Nephron progenitor cell (in vitro differentiated cells): ENCODE measurements around the gene ABCC4.
A peak's percentile ranks its signal among the peaks of the same experiment; 100 is the strongest.

Source experiments
- DNase-seq: peaks from one replicate; pipeline ENCODE4 v3.0.0; 2021
- H3K27ac Mint-ChIP-seq: 2 replicates; pipeline ENCODE4 v1.8.0; 2021; ENCODE audit warnings: mild to moderate bottlenecking, moderate library complexity, mixed read lengths
- H3K27me3 Mint-ChIP-seq: 2 replicates; pipeline ENCODE4 v1.8.0; 2021; ENCODE audit warnings: mild to moderate bottlenecking, low read depth, mixed read lengths; ENCODE audit not compliant: poor library complexity
- H3K36me3 Mint-ChIP-seq: 2 replicates; pipeline ENCODE4 v1.8.0; 2021; ENCODE audit warnings: low read depth, mixed read lengths
- H3K4me1 Mint-ChIP-seq: 2 replicates; pipeline ENCODE4 v1.8.0; 2021; ENCODE audit warnings: mixed read lengths
- H3K4me3 Mint-ChIP-seq: 2 replicates; pipeline ENCODE4 v1.8.0; 2021; ENCODE audit warnings: mild to moderate bottlenecking, moderate library complexity, mixed read lengths
- H3K9me3 Mint-ChIP-seq: 2 replicates; pipeline ENCODE4 v1.8.0; 2021; ENCODE audit warnings: mild to moderate bottlenecking, moderate library complexity, mixed read lengths
- TF ChIP-seq, protein P1 (sequence below): fragments of 200-600 bp; sonication (generic); IDR thresholded peaks from 2 replicates; pipeline ENCODE4 v1.5.0; 2021; ENCODE audit warnings: antibody characterized with exemption

Gene ABCC4

DNA sequence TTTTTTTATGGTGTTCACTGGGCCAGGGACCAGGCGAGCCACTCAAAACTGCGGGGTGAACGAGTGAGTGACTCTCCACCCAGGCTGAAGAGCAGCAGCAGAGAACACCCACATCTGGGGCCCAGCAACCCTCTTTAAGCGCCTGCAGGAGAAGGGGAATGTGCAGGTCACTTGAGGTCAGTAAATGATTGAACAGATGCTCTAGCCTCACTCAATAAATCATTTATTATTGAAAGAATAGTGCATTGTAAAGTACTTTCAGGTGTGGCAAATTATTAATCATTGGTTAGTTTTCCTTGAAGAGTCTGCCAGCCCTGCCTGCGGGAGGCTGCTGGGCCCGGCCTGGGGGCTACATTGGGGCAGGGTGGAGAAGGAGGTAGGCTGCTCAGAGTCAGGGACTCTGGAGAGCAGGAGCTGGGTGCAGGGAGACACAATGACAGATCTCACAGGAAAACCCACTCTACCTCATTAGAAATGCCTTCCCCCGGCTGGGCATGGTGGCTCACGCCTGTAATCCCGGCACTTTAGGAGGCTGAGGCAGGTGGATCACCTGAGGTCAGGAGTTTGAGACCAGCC is 42.5 kb downstream of the ABCC4 start:
- H3K36me3 Mint-ChIP-seq, result peaks cover 33% of the 10 kb centered on the region
- H3K4me1 Mint-ChIP-seq, result no peaks in the 10 kb centered on the region
- TF ChIP-seq, protein P1, sequence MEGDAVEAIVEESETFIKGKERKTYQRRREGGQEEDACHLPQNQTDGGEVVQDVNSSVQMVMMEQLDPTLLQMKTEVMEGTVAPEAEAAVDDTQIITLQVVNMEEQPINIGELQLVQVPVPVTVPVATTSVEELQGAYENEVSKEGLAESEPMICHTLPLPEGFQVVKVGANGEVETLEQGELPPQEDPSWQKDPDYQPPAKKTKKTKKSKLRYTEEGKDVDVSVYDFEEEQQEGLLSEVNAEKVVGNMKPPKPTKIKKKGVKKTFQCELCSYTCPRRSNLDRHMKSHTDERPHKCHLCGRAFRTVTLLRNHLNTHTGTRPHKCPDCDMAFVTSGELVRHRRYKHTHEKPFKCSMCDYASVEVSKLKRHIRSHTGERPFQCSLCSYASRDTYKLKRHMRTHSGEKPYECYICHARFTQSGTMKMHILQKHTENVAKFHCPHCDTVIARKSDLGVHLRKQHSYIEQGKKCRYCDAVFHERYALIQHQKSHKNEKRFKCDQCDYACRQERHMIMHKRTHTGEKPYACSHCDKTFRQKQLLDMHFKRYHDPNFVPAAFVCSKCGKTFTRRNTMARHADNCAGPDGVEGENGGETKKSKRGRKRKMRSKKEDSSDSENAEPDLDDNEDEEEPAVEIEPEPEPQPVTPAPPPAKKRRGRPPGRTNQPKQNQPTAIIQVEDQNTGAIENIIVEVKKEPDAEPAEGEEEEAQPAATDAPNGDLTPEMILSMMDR, result no peak
- DNase-seq, result no peak
- H3K27me3 Mint-ChIP-seq, result peaks cover 3% of the 10 kb centered on the region
- no peak overlapping the region for H3K27ac Mint-ChIP-seq
- no peaks in the 10 kb centered on the region for H3K9me3 Mint-ChIP-seq
- H3K4me3 Mint-ChIP-seq, result no peak overlapping the region

DNA sequence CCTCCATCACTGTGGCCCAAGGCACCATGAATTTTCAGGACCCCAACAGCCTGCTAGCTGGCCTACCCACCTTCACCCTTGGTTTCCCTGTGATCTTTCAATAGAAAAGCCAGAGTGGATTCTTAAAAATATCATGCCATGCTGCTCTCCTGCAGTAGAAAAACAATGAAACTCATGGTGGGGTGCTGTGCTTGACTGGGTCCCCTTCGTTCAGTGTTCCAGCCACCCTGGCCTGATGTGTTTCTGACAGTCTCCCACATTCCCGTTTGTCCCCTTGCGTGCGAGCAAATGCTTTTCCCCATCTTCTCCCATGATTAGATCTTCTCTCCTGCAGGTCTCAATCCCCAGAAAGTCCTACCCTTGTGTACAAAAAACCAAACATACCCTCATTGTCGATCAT is 43.2 kb downstream of the ABCC4 start:
- Mint-ChIP-seq H3K9me3 (no peaks in the 10 kb centered on the region), H3K27me3 (peaks cover 3% of the 10 kb centered on the region), H3K27ac (no peak overlapping the region), H3K4me3 (no peak overlapping the region), H3K4me1 (no peaks in the 10 kb centered on the region), H3K36me3 (peaks cover 33% of the 10 kb centered on the region)
- no peak for DNase-seq
- TF ChIP-seq, protein P1, result no peak

DNA sequence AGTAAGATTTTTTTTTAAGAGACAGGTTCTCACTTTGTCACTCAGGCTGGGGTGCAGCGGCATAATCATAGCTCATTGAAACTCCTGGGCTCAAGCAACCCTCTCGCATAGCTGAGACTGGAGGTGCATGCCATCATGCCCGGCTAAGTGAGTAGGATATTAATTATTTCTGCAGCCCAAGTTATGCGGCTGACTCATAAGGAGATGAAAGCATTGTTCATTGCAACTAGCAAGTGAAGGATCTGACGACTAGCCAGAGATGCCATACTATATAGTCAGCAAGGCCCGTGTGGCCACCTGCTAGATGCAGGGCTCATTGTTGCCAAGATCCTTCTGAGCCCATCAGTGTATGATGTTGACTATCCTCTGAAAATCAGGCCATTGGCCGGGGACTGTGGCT is 45.2 kb downstream of the ABCC4 start:
- Mint-ChIP-seq H3K36me3 (peaks cover 28% of the 10 kb centered on the region), H3K9me3 (no peaks in the 10 kb centered on the region)
- TF ChIP-seq, protein P1, result no peak

DNA sequence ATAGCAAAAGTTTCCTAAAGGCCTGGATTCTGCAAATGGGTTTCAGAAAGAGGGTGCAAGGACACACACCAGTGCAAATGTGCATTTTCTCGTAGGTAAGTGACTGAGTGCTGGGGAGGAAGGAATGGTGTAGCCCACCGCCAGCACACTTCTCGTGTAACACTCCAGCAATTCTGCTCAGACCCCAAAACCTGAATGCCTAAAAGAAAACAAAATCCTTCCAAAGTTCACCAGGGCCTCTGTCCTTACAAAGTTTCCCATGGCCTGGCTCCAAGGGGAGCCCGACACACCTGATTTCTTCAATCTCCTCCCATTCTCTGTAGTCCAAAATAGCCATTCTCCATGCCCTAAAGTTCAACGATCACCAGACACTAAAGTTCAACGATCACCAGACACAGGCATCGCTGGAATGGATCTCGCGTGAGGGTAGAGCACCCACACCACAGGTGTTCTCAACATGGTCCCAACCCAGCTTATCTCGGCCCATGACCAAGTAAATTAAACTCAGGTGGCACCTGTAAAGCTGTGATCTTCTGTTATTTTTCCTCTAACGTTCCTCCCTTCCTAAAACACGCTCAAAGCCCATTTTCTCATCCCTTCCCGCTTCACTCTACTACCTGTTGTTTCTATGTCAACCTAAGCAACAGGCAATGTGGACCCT is 46.0 kb downstream of the ABCC4 start:
- H3K27ac Mint-ChIP-seq, result no peak overlapping the region
- peaks cover 24% of the 10 kb centered on the region for H3K36me3 Mint-ChIP-seq
- no peaks in the 10 kb centered on the region for H3K4me1 Mint-ChIP-seq
- DNase-seq, result no peak
- H3K27me3 Mint-ChIP-seq, result peaks cover 3% of the 10 kb centered on the region
- TF ChIP-seq, protein P1, result no peak
- no peak overlapping the region for H3K4me3 Mint-ChIP-seq
- H3K9me3 Mint-ChIP-seq, result no peaks in the 10 kb centered on the region

More for the DNA sequence above, 45.2 kb downstream of the ABCC4 start:
- Mint-ChIP-seq H3K4me3 (no peak overlapping the region), H3K27ac (no peak overlapping the region), H3K27me3 (peaks cover 3% of the 10 kb centered on the region), H3K4me1 (no peaks in the 10 kb centered on the region)
- DNase-seq, result no peak

DNA sequence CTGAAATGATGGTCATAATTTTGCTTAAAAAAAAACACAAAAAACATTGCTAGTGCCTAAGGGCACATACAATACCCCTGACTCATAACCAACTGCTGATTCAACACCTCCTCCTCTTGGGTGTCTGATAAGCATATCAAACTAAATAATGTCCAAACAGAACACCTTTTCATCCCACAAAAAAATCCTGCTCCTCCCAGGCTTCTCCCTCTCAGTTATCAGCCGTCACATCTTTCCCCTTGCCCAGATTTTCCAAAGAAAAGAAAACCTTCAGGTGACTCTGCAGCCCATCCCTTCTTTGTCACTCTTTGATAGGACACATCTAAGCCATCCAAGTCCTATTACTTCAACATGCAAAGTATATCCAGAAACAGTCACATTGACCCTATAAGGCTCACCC is 46.9 kb downstream of the ABCC4 start:
- no peak overlapping the region for H3K4me3 Mint-ChIP-seq
- H3K36me3 Mint-ChIP-seq, result peaks cover 23% of the 10 kb centered on the region
- H3K4me1 Mint-ChIP-seq, result no peaks in the 10 kb centered on the region
- no peak overlapping the region for H3K27ac Mint-ChIP-seq
- H3K27me3 Mint-ChIP-seq, result peaks cover 3% of the 10 kb centered on the region
- no peak for DNase-seq
- TF ChIP-seq, protein P1, result no peak
- no peaks in the 10 kb centered on the region for H3K9me3 Mint-ChIP-seq

- Mint-ChIP-seq H3K27ac (peak overlapping the region; percentile 65), H3K9me3 (no peaks in the 10 kb centered on the region), H3K27me3 (no peaks in the 10 kb centered on the region), H3K36me3 (peaks cover 18% of the 10 kb centered on the region), H3K4me1 (no peaks in the 10 kb centered on the region), H3K4me3 (no peak overlapping the region)
- DNase-seq, result no peak
- TF ChIP-seq, protein P1, result no peak
Observed at GRCh38 chr13:95253033-95253432, 48.2 kb downstream of the ABCC4 start.
